ENCODE data around the gene SSBP3.

GRCh38 chr1:54277451-54278341 is 128.5 kb downstream of the SSBP3 start:
- TF ChIP-seq EZH2 (IDR thresholded peaks at IDR 0.05; ENCODE audit: low read depth), result no peak
- TF ChIP-seq CTCF (conservative IDR thresholded peaks at IDR 0.05), result no peak
